ENCODE data around the gene ACOXL. TPM values are rescaled to one million over a fixed set of nuclear protein-coding genes. Genes with fewer than 3 reads are reported as not detected.

The ACOXL gene
- total and polyA plus RNA-seq, 10 of the 15 experiments (the other 5 are each of a cell fraction or from before 2014, with no cell fraction given), result 0.05 to 1.3 (median 0.71) TPM

DNA sequence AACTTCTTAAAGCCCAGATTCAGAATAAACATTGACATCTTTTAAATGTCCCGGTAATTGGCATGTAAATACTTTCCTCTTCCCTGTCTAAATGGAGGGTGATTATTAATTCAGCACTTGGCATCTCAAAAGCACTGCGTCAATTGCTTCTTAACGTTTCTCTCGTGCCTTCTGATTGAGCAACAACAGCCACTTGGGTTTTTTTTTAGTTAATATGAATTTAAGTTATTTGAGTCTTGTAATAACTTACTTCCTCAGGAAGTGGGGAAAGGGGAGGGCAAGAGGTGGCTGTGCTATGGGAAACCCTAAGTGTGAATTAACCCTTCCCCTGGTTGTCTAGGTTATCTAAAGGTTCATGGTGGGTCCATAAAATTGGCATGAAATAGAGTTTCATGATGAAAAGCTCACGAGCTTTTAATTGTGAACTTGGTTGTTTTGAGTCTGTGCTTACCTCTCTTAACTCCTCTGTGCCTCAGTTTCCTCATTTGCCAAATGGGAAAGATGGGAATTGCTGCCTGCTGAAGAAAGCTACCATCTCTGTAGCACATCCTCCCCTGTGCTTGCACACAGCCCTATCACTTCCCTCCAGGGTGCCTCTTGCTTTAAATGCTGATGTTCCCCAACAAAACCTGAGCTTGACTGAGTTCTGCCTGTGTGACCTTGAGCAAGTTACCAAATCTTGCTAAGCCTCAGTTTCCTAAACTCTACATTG is 262.0 kb downstream of the ACOXL start:
- ChIA-PET RAD21 (ENCODE audit: unreplicated experiment) (no interaction called here), SMC1A (ENCODE audit: uncharacterized antibody, unreplicated experiment) (interaction anchor here (1.0 kb wide), 1 partner anchor 12 kb away, joined by 4 read pairs; no protein-coding TSS in a partner anchor), CTCF (no interaction called here), POLR2A (no interaction called here)
- ATAC-seq (no peak), DNase-seq (ENCODE audit: low read depth, low spot score) (no peak), FAIRE-seq (no peak)
- Histone ChIP-seq H3K4me2 (ENCODE audit: control insufficient read depth, insufficient read depth) (no peak overlapping the region), H4K20me1 (ENCODE audit: control insufficient read depth, insufficient read depth) (no peaks in the 10 kb centered on the region), H3K36me3 (ENCODE audit: control insufficient read depth in 2 of 2, insufficient read depth in 2 of 2, low read length in 1 of 2) (no peaks in the 10 kb centered on the region), H3K4me1 (ENCODE audit: control insufficient read depth, insufficient read depth, low read length) (no peaks in the 10 kb centered on the region), H3K4me3 (no peak overlapping the region), H3K79me2 (ENCODE audit: control insufficient read depth, insufficient read depth, low read length) (no peaks in the 10 kb centered on the region), H3K27me3 (replicated peaks in 1 of 2; ENCODE audit: control insufficient read depth in 2 of 2, insufficient read depth in 2 of 2, low read length in 1 of 2) (peaks cover 0 to 2% of the 10 kb centered on the region in 2 experiments; a peak in 1 of 4 replicates), H3K9ac (ENCODE audit: control insufficient read depth, insufficient read depth, low read length) (no peak overlapping the region), H2AFZ (ENCODE audit: control insufficient read depth, low read depth, low read length) (no peak overlapping the region), H3K9me3 (replicated peaks; ENCODE audit: control insufficient read depth, insufficient read depth, low read length) (no peaks in the 10 kb centered on the region; the same call in 2 of the 3 replicates), H3K27ac (ENCODE audit: control insufficient read depth, insufficient read depth) (no peak overlapping the region)
- intact Hi-C loops (cut with micrococcal nuclease; ENCODE audit: unreplicated experiment), result no loop called here
- TF ChIP-seq NFIC (IDR thresholded peaks at IDR 0.05; ENCODE audit: low read depth, low read length) (no peak), MEF2A (IDR thresholded peaks at IDR 0.05; ENCODE audit: insufficient read depth, low read depth, low read length) (no peak), RUNX3 (IDR thresholded peaks at IDR 0.05; ENCODE audit: low read length) (no peak), NR2C1 (IDR thresholded peaks at IDR 0.05) (no peak), IKZF2 (IDR thresholded peaks at IDR 0.05) (no peak), MXI1 (IDR thresholded peaks at IDR 0.05; ENCODE audit: low read depth, low read length) (no peak), ZNF622 (IDR thresholded peaks at IDR 0.05) (no peak)
- TF ChIP-seq, protein P1, sequence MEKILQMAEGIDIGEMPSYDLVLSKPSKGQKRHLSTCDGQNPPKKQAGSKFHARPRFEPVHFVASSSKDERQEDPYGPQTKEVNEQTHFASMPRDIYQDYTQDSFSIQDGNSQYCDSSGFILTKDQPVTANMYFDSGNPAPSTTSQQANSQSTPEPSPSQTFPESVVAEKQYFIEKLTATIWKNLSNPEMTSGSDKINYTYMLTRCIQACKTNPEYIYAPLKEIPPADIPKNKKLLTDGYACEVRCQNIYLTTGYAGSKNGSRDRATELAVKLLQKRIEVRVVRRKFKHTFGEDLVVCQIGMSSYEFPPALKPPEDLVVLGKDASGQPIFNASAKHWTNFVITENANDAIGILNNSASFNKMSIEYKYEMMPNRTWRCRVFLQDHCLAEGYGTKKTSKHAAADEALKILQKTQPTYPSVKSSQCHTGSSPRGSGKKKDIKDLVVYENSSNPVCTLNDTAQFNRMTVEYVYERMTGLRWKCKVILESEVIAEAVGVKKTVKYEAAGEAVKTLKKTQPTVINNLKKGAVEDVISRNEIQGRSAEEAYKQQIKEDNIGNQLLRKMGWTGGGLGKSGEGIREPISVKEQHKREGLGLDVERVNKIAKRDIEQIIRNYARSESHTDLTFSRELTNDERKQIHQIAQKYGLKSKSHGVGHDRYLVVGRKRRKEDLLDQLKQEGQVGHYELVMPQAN (conservative IDR thresholded peaks at IDR 0.05), result no peak
- TF ChIP-seq, protein P2, sequence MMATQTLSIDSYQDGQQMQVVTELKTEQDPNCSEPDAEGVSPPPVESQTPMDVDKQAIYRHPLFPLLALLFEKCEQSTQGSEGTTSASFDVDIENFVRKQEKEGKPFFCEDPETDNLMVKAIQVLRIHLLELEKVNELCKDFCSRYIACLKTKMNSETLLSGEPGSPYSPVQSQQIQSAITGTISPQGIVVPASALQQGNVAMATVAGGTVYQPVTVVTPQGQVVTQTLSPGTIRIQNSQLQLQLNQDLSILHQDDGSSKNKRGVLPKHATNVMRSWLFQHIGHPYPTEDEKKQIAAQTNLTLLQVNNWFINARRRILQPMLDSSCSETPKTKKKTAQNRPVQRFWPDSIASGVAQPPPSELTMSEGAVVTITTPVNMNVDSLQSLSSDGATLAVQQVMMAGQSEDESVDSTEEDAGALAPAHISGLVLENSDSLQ (IDR thresholded peaks at IDR 0.05), result no peak
- in situ Hi-C loops (cut with MboI), result no loop called here
- 26% methylated on average over 5 of the region's 5 CpGs for WGBS (ENCODE audit: insufficient coverage, insufficient replicate concordance, low lambda C conversion rate, missing lambda C conversion rate)
- no TSS peak for BruUV-seq (replicated peaks)

Measured in GM12878 (cell line).